CD14-positive monocyte (primary cell): ENCODE data around the gene LRRC61. TPM values are rescaled to one million over a fixed set of nuclear protein-coding genes. Genes with fewer than 3 reads are reported as not detected.

Source experiments
- DNase-seq, 3 donors: peaks; one replicate each; pipeline ENCODE4 v3.0.0-alpha.2; 2011 to 2022
- H2AFZ ChIP-seq: 2 replicates; pipeline ENCODE4 v1.6.0; 2012; ENCODE audit warnings: mild to moderate bottlenecking, low read depth, low read length, inconsistent platforms; ENCODE audit not compliant: insufficient read depth, poor library complexity, severe bottlenecking
- H3K27ac ChIP-seq, 2 donors: 1 replicate in 1 of 2; 2 replicates in 1 of 2; pipeline ENCODE4 v1.5.1; 2012 to 2013; ENCODE audit warnings: low read length in 2 of 2, control low read depth in 1 of 2, inconsistent platforms in 1 of 2, low read depth in 1 of 2, mild to moderate bottlenecking in 1 of 2
- H3K27me3 ChIP-seq, 2 donors: one replicate each; pipeline versions ENCODE4 v1.6.0 to v1.6.1; 2011 to 2013; ENCODE audit warnings: low read length in 2 of 2; ENCODE audit not compliant: control insufficient read depth in 2 of 2, insufficient read depth in 2 of 2
- H3K36me3 ChIP-seq, 2 donors: replicated peaks in 1 of 2; 1 replicate in 1 of 2; 2 replicates in 1 of 2; pipeline versions ENCODE4 v1.5.1 to v1.6.1; 2012 to 2013; ENCODE audit warnings: low read length in 2 of 2, control low read depth in 1 of 2, inconsistent platforms in 1 of 2, mild to moderate bottlenecking in 1 of 2; ENCODE audit not compliant: insufficient read depth in 2 of 2, control insufficient read depth in 1 of 2
- H3K4me1 ChIP-seq, 2 donors: 1 replicate in 1 of 2; 2 replicates in 1 of 2; pipeline versions ENCODE4 v1.5.1 to v1.6.1; 2012 to 2013; ENCODE audit warnings: low read length in 2 of 2, control low read depth in 1 of 2, inconsistent platforms in 1 of 2, mild to moderate bottlenecking in 1 of 2, moderate library complexity in 1 of 2; ENCODE audit not compliant: insufficient read depth in 2 of 2, control insufficient read depth in 1 of 2
- H3K4me2 ChIP-seq: replicated peaks from 2 replicates; pipeline ENCODE3; 2012; ENCODE audit warnings: low read length, moderate library complexity, mild to moderate bottlenecking; ENCODE audit not compliant: poor library complexity, severe bottlenecking; ENCODE audit errors: extremely low read depth
- H3K4me3 ChIP-seq, 3 experiments: fragments of 200-600 bp in 1 of 3; sonication (generic) in 1 of 3; replicated peaks in 1 of 3; 1 replicate in 2 of 3; 2 replicates in 1 of 3; pipeline ENCODE4 v1.5.1; 2011 to 2013; ENCODE audit warnings: low read length in 3 of 3, mild to moderate bottlenecking in 3 of 3, control low read depth in 2 of 3, low read depth in 2 of 3, inconsistent platforms in 1 of 3, moderate library complexity in 1 of 3
- H3K79me2 ChIP-seq: 2 replicates; pipeline ENCODE4 v1.6.0; 2012; ENCODE audit warnings: mild to moderate bottlenecking, control low read depth, inconsistent platforms, low read length, moderate library complexity; ENCODE audit not compliant: insufficient read depth
- H3K9ac ChIP-seq: 2 replicates; pipeline ENCODE4 v1.6.0; 2017; ENCODE audit warnings: low read length, mild to moderate bottlenecking; ENCODE audit not compliant: insufficient read depth, poor library complexity, severe bottlenecking
- H3K9me3 ChIP-seq, 2 donors: replicated peaks in 1 of 2; 1 replicate in 1 of 2; 2 replicates in 1 of 2; pipeline versions ENCODE4 v1.5.1 to v1.6.1; 2012 to 2013; ENCODE audit warnings: low read length in 2 of 2, control low read depth in 1 of 2; ENCODE audit not compliant: control insufficient read depth in 1 of 2, insufficient read depth in 1 of 2
- H4K20me1 ChIP-seq: 2 replicates; pipeline ENCODE4 v1.6.0; 2012; ENCODE audit warnings: mild to moderate bottlenecking, low read length, control low read depth, moderate library complexity; ENCODE audit not compliant: insufficient read depth
- H3K27ac Mint-ChIP-seq, 7 donors: one replicate each; pipeline ENCODE4 v1.8.0; 2020; ENCODE audit warnings: mild to moderate bottlenecking in 7 of 7, mixed read lengths in 7 of 7, moderate library complexity in 6 of 7, inconsistent platforms in 2 of 7
- H3K27me3 Mint-ChIP-seq, 3 donors: one replicate each; pipeline ENCODE4 v1.8.0; 2021 to 2022; ENCODE audit warnings: low read depth in 3 of 3, mild to moderate bottlenecking in 3 of 3, mixed read lengths in 3 of 3, moderate library complexity in 3 of 3, inconsistent platforms in 1 of 3
- H3K36me3 Mint-ChIP-seq, 2 donors: one replicate each; pipeline ENCODE4 v1.8.0; 2020; ENCODE audit warnings: mixed read lengths in 2 of 2, inconsistent platforms in 1 of 2, mild to moderate bottlenecking in 1 of 2
- H3K4me1 Mint-ChIP-seq: one replicate; pipeline ENCODE4 v1.8.0; 2020; ENCODE audit warnings: mild to moderate bottlenecking, mixed read lengths
- H3K4me3 Mint-ChIP-seq, 2 donors: one replicate each; pipeline ENCODE4 v1.8.0; 2020; ENCODE audit warnings: mild to moderate bottlenecking in 2 of 2, mixed read lengths in 2 of 2, moderate library complexity in 1 of 2
- H3K9me3 Mint-ChIP-seq, 7 donors: one replicate each; pipeline ENCODE4 v1.8.0; 2020 to 2022; ENCODE audit warnings: mixed read lengths in 7 of 7, mild to moderate bottlenecking in 6 of 7, moderate library complexity in 6 of 7, inconsistent platforms in 2 of 7
- WGBS: methylation state at CpG from one replicate; pipeline ENCODE4 v1.1.5; 2013; ENCODE audit warnings: missing lambda C conversion rate; ENCODE audit not compliant: insufficient coverage; 5-methylcytosine and 5-hydroxymethylcytosine counted together
- intact Hi-C, 2 donors: fragments of 100-400 bp; cut with micrococcal nuclease; formaldehyde crosslinking; loops; one replicate each; pipeline versions ENCODE4 v1.15.0 to v1.15.1; 2023
- polyA plus RNA-seq, 3 donors: library from polyadenylated mRNA; depleted of rRNA in 1 of 3; unstranded in 2 of 3; stranded (reverse) in 1 of 3; fragments of 300-500 nt in 2 of 3; fragments of >200 nt in 1 of 3; fragmentation: Illumina TruSeq in 2 of 3; gene quantifications; 1 replicate in 2 of 3; 2 replicates in 1 of 3; pipeline ENCODE4 v1.2.3, GENCODE V29; 2012 to 2021
- TF ChIP-seq, protein P1 (sequence below): fragments of 200-600 bp; IDR thresholded peaks from one replicate; pipeline ENCODE4 v1.8.0; 2022; ENCODE audit warnings: antibody characterized with exemption, mild to moderate bottlenecking

The LRRC61 gene
- polyA plus RNA-seq, 3 donors = 1.4 to 8.6 (median 5.7) TPM

DNA sequence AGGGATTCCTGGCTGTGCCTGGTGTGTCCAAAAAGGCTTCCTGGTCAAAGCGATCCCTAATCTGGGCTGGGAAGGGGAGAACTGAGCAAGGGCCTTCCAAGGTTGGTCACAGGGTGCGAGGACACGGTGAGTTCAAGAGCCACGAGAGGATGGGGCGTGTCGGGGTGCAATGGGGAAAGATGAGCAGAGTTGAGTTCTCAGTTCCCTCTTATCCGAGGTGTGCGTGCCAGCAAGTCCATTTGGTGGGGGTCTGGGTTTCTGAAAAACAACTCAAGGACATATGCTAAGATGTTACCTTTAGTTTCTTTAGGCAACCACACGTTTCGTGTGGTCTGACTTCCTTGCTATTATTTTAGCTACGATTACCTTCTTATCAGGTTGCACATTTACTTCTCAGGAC lies 57.3 kb downstream of the LRRC61 start:
- Histone ChIP-seq H3K4me3 (peak overlapping the region in 1 of 3 experiments; percentile 96), H3K27me3 (no peaks in the 10 kb centered on the region), H4K20me1 (peaks cover 3% of the 10 kb centered on the region), H3K27ac (no peak overlapping the region), H3K4me2 (peak overlapping the region; percentile 97), H3K9me3 (no peaks in the 10 kb centered on the region), H3K4me1 (peaks cover 47 to 53% of the 10 kb centered on the region in 2 donors), H3K36me3 (no peaks in the 10 kb centered on the region), H2AFZ (peak overlapping the region; percentile 95), H3K79me2 (peaks cover 49% of the 10 kb centered on the region), H3K9ac (no peak overlapping the region)
- Mint-ChIP-seq H3K4me1 (peaks cover 57% of the 10 kb centered on the region), H3K9me3 (no peaks in the 10 kb centered on the region), H3K4me3 (peak overlapping the region; percentile 90 to 93), H3K36me3 (peaks cover 5 to 12% of the 10 kb centered on the region in 2 donors), H3K27ac (peak overlapping the region in 2 of 7 donors; percentile 22 to 67), H3K27me3 (peaks cover 0 to 1% (median 0%) of the 10 kb centered on the region in 3 donors)
- no peak for DNase-seq
- WGBS = 50% methylated on average over 9 of the region's 11 CpGs
- intact Hi-C loops = no loop called here
- TF ChIP-seq, protein P1, sequence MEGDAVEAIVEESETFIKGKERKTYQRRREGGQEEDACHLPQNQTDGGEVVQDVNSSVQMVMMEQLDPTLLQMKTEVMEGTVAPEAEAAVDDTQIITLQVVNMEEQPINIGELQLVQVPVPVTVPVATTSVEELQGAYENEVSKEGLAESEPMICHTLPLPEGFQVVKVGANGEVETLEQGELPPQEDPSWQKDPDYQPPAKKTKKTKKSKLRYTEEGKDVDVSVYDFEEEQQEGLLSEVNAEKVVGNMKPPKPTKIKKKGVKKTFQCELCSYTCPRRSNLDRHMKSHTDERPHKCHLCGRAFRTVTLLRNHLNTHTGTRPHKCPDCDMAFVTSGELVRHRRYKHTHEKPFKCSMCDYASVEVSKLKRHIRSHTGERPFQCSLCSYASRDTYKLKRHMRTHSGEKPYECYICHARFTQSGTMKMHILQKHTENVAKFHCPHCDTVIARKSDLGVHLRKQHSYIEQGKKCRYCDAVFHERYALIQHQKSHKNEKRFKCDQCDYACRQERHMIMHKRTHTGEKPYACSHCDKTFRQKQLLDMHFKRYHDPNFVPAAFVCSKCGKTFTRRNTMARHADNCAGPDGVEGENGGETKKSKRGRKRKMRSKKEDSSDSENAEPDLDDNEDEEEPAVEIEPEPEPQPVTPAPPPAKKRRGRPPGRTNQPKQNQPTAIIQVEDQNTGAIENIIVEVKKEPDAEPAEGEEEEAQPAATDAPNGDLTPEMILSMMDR = no peak

DNA sequence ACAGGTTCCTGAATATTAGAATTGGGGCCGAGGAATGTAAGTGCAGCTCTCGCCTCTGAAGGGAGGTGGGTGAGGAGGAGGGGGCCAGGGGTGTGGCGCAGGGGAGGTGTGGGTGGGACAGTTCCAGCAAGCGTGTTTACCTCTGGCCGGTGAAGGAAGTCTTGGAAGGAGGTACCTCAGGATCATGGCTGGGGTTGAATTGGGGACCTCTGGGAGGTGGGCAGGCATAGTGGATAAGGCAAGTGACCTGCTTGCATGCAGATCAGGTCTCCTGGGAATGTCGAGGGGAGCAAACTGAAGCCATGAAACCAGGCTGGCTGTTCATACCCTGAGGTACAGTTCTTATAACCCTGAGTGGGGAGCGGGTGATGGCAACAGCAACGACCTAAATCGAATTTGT lies 57.9 kb downstream of the LRRC61 start:
- Histone ChIP-seq H3K9ac (no peak overlapping the region), H3K4me2 (no peak overlapping the region), H3K36me3 (no peaks in the 10 kb centered on the region), H3K27ac (no peak overlapping the region), H3K79me2 (peaks cover 49% of the 10 kb centered on the region), H3K27me3 (no peaks in the 10 kb centered on the region), H2AFZ (no peak overlapping the region), H3K9me3 (no peaks in the 10 kb centered on the region), H3K4me3 (no peak overlapping the region), H3K4me1 (peaks cover 47 to 53% of the 10 kb centered on the region in 2 donors), H4K20me1 (peaks cover 3% of the 10 kb centered on the region)
- peaks cover 5 to 11% of the 10 kb centered on the region in 2 donors for H3K36me3 Mint-ChIP-seq
- WGBS = 100% methylated on average over 7 of the region's 9 CpGs
- no peak overlapping the region for H3K27ac Mint-ChIP-seq
- DNase-seq = no peak
- intact Hi-C loops = no loop called here
- H3K27me3 Mint-ChIP-seq = peaks cover 0 to 1% (median 0%) of the 10 kb centered on the region in 3 donors
- H3K4me3 Mint-ChIP-seq = no peak overlapping the region
- H3K9me3 Mint-ChIP-seq = no peaks in the 10 kb centered on the region
- TF ChIP-seq, protein P1 = no peak
- peaks cover 56% of the 10 kb centered on the region for H3K4me1 Mint-ChIP-seq
